NCI-H2196 (cell line): ENCODE data around the gene UBALD2.

Experiments used
- DNase-seq: peaks from one replicate; lab custom pipeline; 2025; ENCODE audit not compliant: unreplicated experiment; lab: John Stamatoyannopoulos, UW

UBALD2 gene

DNA sequence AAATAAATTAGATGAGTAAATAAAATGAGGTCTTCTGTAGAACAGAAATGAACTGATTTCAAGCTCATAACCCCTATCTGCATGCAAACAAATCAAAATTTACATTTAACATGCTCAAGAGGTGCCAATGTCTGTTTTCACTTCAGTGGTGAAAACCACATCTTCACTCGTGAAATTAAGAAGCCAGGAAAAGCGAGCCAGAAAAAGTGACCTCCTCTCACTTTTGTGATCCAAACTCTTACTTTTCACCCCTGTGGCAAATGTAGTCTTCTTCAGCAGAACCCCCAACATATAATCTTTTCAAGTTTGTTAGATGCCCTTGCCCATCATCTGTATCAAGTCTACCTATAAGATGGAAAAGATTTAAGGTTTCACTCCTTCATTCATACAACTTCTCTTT, 52.4 kb downstream of the UBALD2 start:
- DNase-seq = no peak

DNA sequence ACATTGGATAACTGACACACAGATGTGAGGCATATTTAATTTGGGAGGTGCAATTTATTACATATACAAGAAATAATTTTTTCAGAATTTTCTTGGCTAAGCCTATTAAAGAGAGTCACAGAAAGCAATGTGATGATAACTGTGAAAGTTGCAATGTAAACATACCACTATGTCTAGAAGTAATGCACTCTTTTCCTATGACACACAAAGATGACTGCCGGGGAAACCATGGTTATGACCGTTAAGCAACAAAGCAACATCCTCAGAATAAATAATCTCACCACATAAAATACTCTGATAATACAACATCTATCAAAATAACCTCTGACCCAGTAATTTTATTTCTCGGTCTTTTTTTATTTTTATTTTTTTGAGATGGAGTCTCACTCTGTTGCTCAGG, 53.4 kb downstream of the UBALD2 start:
- no peak for DNase-seq
